LNCaP clone FGC (cell line): ENCODE measurements around the gene CCDC70.
A peak's percentile ranks its signal among the peaks of the same experiment; 100 is the strongest.
"Not testable (repeated sequence)": the region's sequence is repeated elsewhere in the genome, so short reads cannot be mapped to it uniquely, and the experiment has no call there.

Experiments
- DNase-seq: peaks from one replicate; pipeline ENCODE4 v3.0.0-alpha.2; 2011; ENCODE audit warnings: low read depth
- H3K4me3 ChIP-seq: 2 replicates; pipeline ENCODE4 v1.5.1; 2011; ENCODE audit warnings: mild to moderate bottlenecking, low read depth, low read length, control low read depth
- TF ChIP-seq, protein P1 (sequence below): IDR thresholded peaks from 2 replicates; pipeline ENCODE4 v1.5.1; 2012; ENCODE audit warnings: mild to moderate bottlenecking; ENCODE audit not compliant: control insufficient read depth, insufficient read depth; ENCODE audit errors: extremely low read depth

Gene CCDC70

DNA sequence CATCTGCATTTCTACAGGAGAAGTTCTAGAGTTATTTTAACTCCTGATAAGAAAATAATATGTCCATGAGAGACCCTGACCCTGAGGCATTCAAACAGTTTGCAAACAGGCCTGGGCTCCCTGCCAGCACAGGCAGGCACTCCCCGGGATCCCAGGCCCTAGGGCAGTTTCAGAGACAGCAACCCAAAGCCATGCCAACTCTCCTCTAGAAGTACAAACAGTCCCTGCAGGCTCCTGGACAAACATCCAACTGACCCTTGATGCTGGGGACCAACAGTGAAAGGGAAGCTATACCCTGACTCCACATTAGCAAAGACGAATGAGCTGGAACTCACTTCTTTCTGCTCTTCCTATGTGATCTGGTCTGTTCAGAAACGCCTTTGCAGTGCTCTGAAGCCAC is 44.8 kb downstream of the CCDC70 start:
- peak; percentile 63 for DNase-seq

DNA sequence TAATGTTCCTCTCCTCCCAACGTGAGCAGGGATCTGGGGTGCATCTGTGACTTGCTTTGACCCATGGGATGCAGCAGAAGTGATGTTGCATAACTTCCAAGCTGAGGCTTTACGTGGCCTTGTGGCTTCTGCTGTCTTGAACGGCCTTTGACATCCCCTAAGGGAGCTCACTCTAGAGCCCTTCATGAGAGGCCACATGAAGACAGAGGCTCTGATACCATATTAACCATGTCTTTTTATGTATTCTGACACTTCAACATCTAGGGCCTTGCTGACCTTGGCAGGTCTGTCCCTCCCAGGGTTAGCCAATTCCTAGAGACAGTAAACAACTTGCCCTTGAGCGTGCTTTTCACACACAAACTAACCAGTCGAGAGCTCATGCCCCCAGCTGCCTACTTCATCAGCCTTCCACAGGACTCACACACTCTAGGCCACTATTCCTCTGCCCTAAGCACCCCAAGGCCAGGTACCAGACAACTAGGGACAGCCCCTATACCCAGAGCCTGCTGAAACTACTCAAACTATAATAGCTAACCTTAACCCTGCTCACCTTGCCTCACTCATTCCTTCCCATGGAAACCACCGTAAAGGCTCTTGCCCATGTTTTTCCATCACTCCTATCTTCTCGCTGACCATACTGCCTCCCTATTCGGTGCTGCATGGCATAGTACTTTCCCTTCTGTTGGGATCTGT is 45.4 kb downstream of the CCDC70 start:
- no peak for DNase-seq

More for the DNA sequence above, 44.8 kb downstream of the CCDC70 start:
- TF ChIP-seq, protein P1, sequence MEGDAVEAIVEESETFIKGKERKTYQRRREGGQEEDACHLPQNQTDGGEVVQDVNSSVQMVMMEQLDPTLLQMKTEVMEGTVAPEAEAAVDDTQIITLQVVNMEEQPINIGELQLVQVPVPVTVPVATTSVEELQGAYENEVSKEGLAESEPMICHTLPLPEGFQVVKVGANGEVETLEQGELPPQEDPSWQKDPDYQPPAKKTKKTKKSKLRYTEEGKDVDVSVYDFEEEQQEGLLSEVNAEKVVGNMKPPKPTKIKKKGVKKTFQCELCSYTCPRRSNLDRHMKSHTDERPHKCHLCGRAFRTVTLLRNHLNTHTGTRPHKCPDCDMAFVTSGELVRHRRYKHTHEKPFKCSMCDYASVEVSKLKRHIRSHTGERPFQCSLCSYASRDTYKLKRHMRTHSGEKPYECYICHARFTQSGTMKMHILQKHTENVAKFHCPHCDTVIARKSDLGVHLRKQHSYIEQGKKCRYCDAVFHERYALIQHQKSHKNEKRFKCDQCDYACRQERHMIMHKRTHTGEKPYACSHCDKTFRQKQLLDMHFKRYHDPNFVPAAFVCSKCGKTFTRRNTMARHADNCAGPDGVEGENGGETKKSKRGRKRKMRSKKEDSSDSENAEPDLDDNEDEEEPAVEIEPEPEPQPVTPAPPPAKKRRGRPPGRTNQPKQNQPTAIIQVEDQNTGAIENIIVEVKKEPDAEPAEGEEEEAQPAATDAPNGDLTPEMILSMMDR, result no peak
- H3K4me3 ChIP-seq, result no peak overlapping the region

DNA sequence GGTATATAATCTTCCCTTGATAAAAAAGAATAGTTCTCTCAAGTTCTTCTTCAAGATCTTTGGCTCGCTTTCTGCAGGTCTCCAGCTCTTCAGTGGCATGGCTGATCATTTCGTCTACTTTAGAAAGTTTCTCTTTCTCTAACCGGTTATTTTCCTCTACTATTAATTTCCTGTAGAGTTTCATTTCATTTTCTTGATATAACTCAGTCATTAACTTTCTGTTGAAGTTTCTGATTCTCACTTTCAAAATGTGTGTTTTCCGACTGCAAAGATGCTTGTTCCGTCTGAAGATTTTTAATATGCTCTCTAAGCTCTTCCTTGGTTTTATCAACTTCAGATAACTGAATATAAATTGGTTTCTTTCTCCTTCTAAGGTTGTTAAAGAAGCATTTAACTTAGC is 47.5 kb downstream of the CCDC70 start:
- not testable (repeated sequence) for H3K4me3 ChIP-seq, DNase-seq

More for the DNA sequence above, 45.4 kb downstream of the CCDC70 start:
- TF ChIP-seq, protein P1, result no peak
- no peak overlapping the region for H3K4me3 ChIP-seq

DNA sequence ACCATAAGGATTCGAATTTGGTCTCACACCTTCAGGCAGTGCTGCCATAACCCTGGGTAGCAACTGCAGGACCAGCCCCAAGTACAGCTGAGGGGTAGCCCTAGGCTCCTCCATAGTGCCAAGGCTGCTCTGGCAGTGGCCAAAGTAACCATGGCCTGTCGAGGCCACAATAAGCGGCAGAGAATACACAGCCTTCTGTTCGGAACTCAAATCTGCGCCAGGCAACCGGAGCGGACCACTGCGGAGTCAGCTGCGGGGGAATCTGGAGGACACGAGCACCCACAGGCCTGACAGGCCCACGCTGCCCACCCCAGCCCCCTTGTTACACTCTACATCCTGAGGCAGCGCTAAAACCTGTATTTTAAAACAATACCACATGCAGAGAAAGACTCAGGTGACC is 48.7 kb downstream of the CCDC70 start:
- TF ChIP-seq, protein P1, result no peak

DNA sequence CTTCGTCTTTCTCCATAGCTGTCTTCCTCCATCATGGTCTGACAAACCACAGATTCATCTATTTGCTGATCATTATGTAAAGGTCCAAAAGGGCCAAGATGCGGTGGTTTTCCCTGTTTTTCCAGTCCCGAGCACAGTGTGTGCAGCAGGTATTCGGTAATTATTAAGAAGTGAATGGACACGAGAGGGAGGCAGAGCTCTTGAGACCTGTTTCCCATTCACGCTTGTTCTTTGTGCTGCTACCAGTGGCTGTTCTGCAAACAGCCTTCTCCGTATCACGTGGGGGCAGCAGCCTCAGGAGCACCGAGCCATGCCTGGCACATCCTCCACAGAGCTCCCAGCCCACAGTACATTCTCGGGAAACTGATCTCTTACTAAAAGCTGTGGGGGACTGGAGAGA is 50.3 kb downstream of the CCDC70 start:
- TF ChIP-seq, protein P1, result peak; percentile 68
- DNase-seq, result peak; percentile 72
- H3K4me3 ChIP-seq, result 0 out of 2 replicates have a peak overlapping the region, but pooled peaks have one; percentile 13

More for the DNA sequence above, 48.7 kb downstream of the CCDC70 start:
- no peak for DNase-seq
- H3K4me3 ChIP-seq, result no peak overlapping the region

DNA sequence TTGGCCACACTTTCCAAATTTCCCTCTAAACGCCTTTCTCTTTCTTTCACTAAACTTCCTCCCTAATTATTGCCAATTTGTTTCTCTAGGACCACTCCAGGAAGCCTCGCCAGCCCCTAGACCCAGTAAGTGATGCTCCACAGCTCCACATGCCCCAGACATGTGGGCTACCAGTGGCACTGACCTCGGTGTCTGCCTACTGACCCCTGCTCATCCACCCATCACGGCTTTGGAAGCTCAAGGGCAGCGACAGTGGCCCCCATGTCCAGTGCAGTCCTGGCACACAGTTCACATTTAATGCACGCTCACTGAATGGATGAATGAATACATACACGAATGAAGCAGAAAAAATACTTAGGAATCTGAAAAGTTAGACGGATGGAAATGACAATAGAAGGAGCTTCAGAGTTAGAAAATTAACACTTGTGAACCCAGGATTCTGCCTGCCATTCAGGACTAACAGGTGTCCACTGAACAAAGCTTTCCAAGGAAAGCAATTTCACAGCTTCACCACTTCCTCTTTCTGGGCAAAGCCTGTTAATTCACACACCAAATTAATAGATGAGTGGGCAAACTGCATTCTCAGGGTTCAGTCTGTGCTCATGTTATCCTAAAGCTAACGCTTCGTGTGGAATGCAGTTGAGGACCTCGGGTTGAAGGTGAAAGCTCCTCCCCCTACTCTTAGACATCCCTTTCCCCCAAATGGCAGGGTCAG is 50.9 kb downstream of the CCDC70 start:
- no peak for DNase-seq
- no peak overlapping the region for H3K4me3 ChIP-seq
- TF ChIP-seq, protein P1, result no peak

DNA sequence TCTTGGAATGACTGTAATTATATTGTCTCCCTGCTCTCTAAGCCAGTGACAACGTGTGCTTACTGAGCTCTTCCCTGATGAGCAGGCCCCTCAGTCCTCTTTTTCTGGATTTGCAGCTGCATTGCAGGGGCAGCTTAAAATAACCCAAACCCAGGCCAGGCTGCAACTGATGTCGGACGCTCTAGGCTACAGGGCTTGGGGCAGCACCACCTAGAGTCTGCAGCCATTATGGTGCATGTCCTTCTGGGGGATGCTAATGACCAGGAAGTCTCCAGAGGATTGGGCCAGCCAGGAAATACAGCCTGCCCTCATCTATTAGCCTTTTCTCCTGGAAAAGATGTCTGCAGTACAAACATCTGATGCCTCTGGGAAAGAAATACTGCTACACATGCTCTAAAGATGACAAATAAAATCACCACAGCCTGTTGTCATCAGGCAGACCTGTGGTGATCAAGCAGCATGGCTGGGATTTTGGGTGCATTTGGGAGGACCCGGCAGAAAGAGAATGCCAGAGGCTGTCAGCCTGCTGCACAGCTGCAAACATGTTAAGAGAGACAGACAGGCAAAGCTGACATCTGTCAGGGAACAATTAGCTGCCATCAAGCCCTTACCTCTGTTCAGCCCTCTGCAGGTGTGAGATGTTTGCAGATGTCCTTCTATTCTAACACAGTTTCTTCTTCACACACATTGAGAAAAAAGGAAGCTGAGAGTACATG is 51.8 kb downstream of the CCDC70 start:
- TF ChIP-seq, protein P1, result no peak
- H3K4me3 ChIP-seq, result no peak overlapping the region
- no peak for DNase-seq
